ENCODE measurements around the gene ZNF710. TPM values are rescaled to one million over a fixed set of nuclear protein-coding genes. Genes with fewer than 3 reads are reported as not detected.

Gene ZNF710
- total and polyA plus RNA-seq, 9 of the 15 experiments (the other 6 are each of a cell fraction or from before 2014, with no cell fraction given) = 0.56 to 14.2 (median 5.2) TPM

- Histone ChIP-seq H3K27ac (ENCODE audit: extremely low read depth, low read depth, low read length) (no peak overlapping the region), H3K4me1 (replicated peaks in 1 of 2; ENCODE audit: control insufficient read depth in 2 of 2, insufficient read depth in 2 of 2, low read length in 2 of 2) (no peaks in the 10 kb centered on the region), H4K20me1 (replicated peaks; ENCODE audit: control insufficient read depth, insufficient read depth, low read length) (no peaks in the 10 kb centered on the region), H3K4me3 (no peak overlapping the region), H3K36me3 (ENCODE audit: control insufficient read depth, insufficient read depth, low read length) (no peaks in the 10 kb centered on the region), H3K9ac (ENCODE audit: insufficient read depth in 1 of 2, low read depth in 2 of 2, low read length in 2 of 2) (no peak overlapping the region), H3K27me3 (ENCODE audit: control insufficient read depth in 2 of 2, insufficient read depth in 2 of 2, low read length in 2 of 2) (no peaks in the 10 kb centered on the region), H3K9me3 (replicated peaks; ENCODE audit: control insufficient read depth, insufficient read depth, low read depth, low read length) (no peaks in the 10 kb centered on the region), H3K79me2 (ENCODE audit: control insufficient read depth, insufficient read depth, low read length) (no peaks in the 10 kb centered on the region), H3K9me1 (ENCODE audit: control insufficient read depth, insufficient read depth, low read length) (no peaks in the 10 kb centered on the region), H2AFZ (ENCODE audit: low read depth, low read length) (no peak overlapping the region), H3K4me2 (ENCODE audit: insufficient read depth, low read length) (no peak overlapping the region)
- FAIRE-seq (no peak), DNase-seq (ENCODE audit: extremely low read depth in 1 of 4, low spot score in 3 of 4) (no peak), ATAC-seq (no peak)
- BruUV-seq (replicated peaks) = no TSS peak
- intact Hi-C loops (cut with micrococcal nuclease) (no loop called here), in situ Hi-C loops (cut with MboI) (no loop called here)
- 14% methylated on average over 1 of the region's 1 CpG for WGBS (ENCODE audit: insufficient coverage, low coverage, missing lambda C conversion rate)
- ChIA-PET CTCF (ENCODE audit: low intra/inter-chr PET ratio) (no interaction called here), POLR2A (no interaction called here)
- TF ChIP-seq POU5F1 (IDR thresholded peaks at IDR 0.05; ENCODE audit: borderline replicate concordance, low read depth, low read length, partially characterized antibody) = no peak
- TF ChIP-seq ZBTB7A (IDR thresholded peaks at IDR 0.05; ENCODE audit: borderline replicate concordance, control insufficient read depth, low read depth, low read length) = no peak
- TF ChIP-seq FIP1L1 (IDR thresholded peaks at IDR 0.05; ENCODE audit: low read depth, low read length, poor library complexity, severe bottlenecking) = no peak
- TF ChIP-seq RAD51 (IDR thresholded peaks at IDR 0.05; ENCODE audit: borderline replicate concordance, low read depth) = no peak
- no peak for TF ChIP-seq MBD2 (IDR thresholded peaks at IDR 0.05; ENCODE audit: borderline replicate concordance, low read depth)
- no peak for TF ChIP-seq ZKSCAN8 (CRISPR knock-in tag; IDR thresholded peaks at IDR 0.05)
- TF ChIP-seq, protein P1, sequence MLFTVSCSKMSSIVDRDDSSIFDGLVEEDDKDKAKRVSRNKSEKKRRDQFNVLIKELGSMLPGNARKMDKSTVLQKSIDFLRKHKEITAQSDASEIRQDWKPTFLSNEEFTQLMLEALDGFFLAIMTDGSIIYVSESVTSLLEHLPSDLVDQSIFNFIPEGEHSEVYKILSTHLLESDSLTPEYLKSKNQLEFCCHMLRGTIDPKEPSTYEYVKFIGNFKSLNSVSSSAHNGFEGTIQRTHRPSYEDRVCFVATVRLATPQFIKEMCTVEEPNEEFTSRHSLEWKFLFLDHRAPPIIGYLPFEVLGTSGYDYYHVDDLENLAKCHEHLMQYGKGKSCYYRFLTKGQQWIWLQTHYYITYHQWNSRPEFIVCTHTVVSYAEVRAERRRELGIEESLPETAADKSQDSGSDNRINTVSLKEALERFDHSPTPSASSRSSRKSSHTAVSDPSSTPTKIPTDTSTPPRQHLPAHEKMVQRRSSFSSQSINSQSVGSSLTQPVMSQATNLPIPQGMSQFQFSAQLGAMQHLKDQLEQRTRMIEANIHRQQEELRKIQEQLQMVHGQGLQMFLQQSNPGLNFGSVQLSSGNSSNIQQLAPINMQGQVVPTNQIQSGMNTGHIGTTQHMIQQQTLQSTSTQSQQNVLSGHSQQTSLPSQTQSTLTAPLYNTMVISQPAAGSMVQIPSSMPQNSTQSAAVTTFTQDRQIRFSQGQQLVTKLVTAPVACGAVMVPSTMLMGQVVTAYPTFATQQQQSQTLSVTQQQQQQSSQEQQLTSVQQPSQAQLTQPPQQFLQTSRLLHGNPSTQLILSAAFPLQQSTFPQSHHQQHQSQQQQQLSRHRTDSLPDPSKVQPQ (CRISPR knock-in tag; IDR thresholded peaks at IDR 0.05; ENCODE audit: borderline replicate concordance) = no peak
- TF ChIP-seq, protein P2, sequence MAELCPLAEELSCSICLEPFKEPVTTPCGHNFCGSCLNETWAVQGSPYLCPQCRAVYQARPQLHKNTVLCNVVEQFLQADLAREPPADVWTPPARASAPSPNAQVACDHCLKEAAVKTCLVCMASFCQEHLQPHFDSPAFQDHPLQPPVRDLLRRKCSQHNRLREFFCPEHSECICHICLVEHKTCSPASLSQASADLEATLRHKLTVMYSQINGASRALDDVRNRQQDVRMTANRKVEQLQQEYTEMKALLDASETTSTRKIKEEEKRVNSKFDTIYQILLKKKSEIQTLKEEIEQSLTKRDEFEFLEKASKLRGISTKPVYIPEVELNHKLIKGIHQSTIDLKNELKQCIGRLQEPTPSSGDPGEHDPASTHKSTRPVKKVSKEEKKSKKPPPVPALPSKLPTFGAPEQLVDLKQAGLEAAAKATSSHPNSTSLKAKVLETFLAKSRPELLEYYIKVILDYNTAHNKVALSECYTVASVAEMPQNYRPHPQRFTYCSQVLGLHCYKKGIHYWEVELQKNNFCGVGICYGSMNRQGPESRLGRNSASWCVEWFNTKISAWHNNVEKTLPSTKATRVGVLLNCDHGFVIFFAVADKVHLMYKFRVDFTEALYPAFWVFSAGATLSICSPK (IDR thresholded peaks at IDR 0.05; ENCODE audit: borderline replicate concordance) = no peak
- no peak for TF ChIP-seq MECOM (CRISPR knock-in tag; IDR thresholded peaks at IDR 0.05)
- TF ChIP-seq ELF1 (tag; IDR thresholded peaks at IDR 0.05) = no peak
- TF ChIP-seq MAX (CRISPR knock-in tag; IDR thresholded peaks at IDR 0.05) = no peak
- no peak for TF ChIP-seq TAL1 (IDR thresholded peaks at IDR 0.05)
- no peak for TF ChIP-seq GTF2B (IDR thresholded peaks at IDR 0.05; ENCODE audit: extremely low read depth, insufficient read length)
- TF ChIP-seq, protein P3, sequence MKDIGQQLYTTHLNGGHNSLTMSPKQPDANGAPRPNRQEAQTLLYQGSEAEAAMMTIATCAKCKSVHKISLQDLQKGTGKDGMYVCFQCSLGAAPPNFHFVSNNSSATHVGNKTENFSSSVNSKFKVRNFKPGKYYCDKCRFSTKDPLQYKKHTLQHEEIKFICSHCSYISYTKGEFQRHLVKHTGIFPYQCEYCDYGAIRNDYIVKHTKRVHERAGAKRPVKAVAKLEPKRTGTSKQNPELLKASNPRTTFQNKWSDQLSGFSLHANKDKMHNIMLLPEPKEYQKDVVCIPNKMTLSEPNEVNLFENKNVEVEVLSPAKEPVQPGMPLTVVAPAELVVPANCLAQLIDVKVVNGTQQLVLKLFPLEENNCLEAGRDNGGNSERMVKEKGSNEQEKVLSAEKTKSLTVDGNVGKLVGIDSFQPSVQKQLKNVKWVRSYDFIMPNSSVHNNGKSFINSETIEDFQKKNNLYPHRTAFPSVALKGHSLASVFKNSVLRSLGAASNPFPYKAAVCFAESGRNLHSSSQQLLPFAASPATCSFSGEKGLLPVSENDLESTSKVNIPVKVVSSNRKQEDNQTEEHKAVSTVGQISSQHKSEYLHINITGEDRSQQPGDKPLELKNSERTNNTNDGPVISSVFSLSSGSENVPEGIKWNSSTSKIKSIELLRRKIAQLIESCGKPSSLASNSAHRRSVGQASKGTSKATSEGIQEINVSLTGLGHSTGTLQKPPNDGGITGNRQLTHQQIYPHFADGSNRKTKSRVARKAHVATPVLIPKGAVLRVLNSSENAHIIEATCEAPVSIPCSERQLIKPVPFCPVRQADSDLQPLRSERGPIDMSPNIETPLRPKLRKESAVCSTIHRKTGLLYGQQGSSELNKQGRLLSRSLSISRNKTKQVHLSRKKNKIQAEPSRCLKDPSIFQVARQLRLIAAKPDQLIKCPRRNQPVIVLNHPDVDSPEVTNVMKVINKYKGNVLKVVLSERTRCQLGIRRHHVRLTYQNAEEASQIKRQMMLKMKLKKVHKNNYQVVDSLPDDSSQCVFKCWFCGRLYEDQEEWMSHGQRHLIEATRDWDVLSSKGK (CRISPR knock-in tag; IDR thresholded peaks at IDR 0.05) = no peak
Observed at GRCh38 chr15:89993349-89993748, 7.8 kb upstream of the ZNF710 start.

Data from K562 (cell line).